ENCODE data around the gene GPR173. TPM values are rescaled to one million over a fixed set of nuclear protein-coding genes. Genes with fewer than 3 reads are reported as not detected.

Gene GPR173
- total RNA-seq, 2 donors from 2014 or later = 2.3 to 2.7 TPM

DNA sequence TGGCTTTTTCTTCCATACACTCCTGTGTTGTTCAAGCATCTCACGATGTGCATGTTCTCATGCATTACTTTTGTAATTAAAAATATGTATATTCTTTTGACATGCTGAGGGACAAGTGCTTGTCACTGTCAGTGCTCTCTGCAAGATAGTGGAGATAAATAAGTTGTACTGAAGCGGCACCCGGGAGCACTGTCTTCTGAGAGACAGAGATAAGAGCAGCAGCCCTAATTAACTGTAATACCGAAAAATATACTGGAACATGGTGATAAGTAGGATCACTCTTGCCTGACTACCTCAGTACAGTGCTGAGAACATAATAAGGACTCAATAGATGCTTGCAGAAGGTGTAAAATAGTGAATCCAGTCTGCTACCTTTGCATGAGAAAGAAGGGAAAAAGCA, 9.4 kb upstream of the GPR173 start:
- no peak overlapping the region for H3K4me3 ChIP-seq
- no peak for ATAC-seq (ENCODE audit: insufficient number of reproducible peaks, low FRiP score, low read depth)

DNA sequence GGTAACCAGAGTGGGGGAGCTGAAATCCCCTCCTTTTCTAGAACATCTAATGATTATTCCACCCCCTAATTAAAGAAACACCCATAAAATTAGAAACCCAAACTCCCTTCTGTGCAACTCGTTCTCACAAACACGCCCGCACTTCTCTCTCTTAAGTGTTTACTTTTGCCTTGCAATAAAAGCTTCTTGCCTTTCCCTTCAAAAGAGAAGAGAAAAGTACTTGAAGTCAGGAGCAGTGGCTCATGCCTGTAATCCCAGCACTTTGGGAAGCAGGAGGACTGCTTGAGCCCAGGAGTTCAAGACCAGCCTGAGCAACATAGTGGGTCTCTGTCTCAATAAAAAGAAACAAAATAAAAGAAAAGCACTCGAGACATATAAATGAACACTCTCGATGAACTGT, 3.6 kb upstream of the GPR173 start:
- ATAC-seq (ENCODE audit: insufficient number of reproducible peaks, low FRiP score, low read depth) = no peak
- TF ChIP-seq, protein P1, sequence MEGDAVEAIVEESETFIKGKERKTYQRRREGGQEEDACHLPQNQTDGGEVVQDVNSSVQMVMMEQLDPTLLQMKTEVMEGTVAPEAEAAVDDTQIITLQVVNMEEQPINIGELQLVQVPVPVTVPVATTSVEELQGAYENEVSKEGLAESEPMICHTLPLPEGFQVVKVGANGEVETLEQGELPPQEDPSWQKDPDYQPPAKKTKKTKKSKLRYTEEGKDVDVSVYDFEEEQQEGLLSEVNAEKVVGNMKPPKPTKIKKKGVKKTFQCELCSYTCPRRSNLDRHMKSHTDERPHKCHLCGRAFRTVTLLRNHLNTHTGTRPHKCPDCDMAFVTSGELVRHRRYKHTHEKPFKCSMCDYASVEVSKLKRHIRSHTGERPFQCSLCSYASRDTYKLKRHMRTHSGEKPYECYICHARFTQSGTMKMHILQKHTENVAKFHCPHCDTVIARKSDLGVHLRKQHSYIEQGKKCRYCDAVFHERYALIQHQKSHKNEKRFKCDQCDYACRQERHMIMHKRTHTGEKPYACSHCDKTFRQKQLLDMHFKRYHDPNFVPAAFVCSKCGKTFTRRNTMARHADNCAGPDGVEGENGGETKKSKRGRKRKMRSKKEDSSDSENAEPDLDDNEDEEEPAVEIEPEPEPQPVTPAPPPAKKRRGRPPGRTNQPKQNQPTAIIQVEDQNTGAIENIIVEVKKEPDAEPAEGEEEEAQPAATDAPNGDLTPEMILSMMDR (IDR thresholded peaks at IDR 0.05) = no peak

More for the DNA sequence above, 9.4 kb upstream of the GPR173 start:
- Histone ChIP-seq H3K4me1 (ENCODE audit: control insufficient read depth in 1 of 2, low read depth in 2 of 2) (no peaks in the 10 kb centered on the region), H3K9me3 (no peaks in the 10 kb centered on the region), H3K27ac (no peak overlapping the region), H3K36me3 (no peaks in the 10 kb centered on the region), H3K27me3 (replicated peaks; ENCODE audit: insufficient read depth) (no peaks in the 10 kb centered on the region)
- TF ChIP-seq, protein P1 (IDR thresholded peaks at IDR 0.05) = no peak
- no peak for DNase-seq (ENCODE audit: low spot score)

DNA sequence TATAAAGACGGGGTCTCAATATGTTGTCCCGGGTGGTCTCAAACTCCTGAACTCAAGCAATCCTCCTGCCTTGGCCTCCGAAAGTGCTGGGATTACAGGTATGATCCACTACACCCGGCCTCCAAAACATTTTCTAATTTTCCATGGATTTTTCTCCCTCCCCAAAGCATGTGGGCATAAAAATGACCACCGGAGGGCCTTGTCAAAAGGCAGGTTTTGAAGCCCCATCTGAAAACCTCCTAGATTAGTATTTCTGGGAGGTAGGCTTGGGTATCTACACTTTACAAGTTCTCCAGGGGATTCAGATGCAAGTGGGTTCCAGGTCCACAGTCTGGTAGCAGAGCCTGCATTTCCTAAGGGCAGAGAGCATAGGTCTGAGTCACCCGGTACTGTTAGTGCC, 1.4 kb upstream of the GPR173 start:
- DNase-seq (ENCODE audit: low spot score) (no peak), ATAC-seq (ENCODE audit: insufficient number of reproducible peaks, low FRiP score, low read depth) (no peak)
- Histone ChIP-seq H3K36me3 (no peaks in the 10 kb centered on the region), H3K9me3 (no peaks in the 10 kb centered on the region), H3K27ac (peak overlapping the region; percentile 58 to 72), H3K27me3 (replicated peaks; ENCODE audit: insufficient read depth) (no peaks in the 10 kb centered on the region), H3K4me1 (ENCODE audit: control insufficient read depth in 1 of 2, low read depth in 2 of 2) (peaks cover 0 to 12% of the 10 kb centered on the region in 2 donors), H3K4me3 (no peak overlapping the region)
- TF ChIP-seq, protein P1 (IDR thresholded peaks at IDR 0.05) = no peak

More for the DNA sequence above, 3.6 kb upstream of the GPR173 start:
- Histone ChIP-seq H3K4me3 (no peak overlapping the region), H3K9me3 (no peaks in the 10 kb centered on the region), H3K27ac (no peak overlapping the region), H3K36me3 (no peaks in the 10 kb centered on the region), H3K4me1 (ENCODE audit: control insufficient read depth in 1 of 2, low read depth in 2 of 2) (no peaks in the 10 kb centered on the region), H3K27me3 (replicated peaks; ENCODE audit: insufficient read depth) (no peaks in the 10 kb centered on the region)
- DNase-seq (ENCODE audit: low spot score) = no peak

DNA sequence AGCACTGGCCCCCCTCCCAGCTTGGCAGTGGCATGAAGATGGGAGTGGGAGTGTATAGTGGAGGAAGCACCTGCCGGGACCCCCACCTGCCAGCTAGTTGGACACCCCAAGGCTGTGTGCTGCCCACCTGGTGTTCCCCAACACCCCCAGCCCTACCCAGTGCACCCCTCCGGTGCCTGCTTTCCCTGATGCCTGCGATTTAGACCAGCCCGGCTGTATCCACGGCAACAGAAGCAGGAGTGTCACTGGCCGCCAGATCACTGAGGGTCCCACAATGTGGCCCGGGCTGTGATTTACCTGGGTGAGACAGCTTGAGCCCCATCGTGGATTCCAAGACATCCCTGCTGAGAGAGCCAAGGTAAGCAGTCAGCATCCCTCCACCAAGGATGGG, 533 bp downstream of the GPR173 start:
- Histone ChIP-seq H3K4me3 (peak overlapping the region; percentile 80), H3K9me3 (no peaks in the 10 kb centered on the region), H3K27me3 (replicated peaks; ENCODE audit: insufficient read depth) (no peaks in the 10 kb centered on the region), H3K4me1 (ENCODE audit: control insufficient read depth in 1 of 2, low read depth in 2 of 2) (peaks cover 0 to 12% of the 10 kb centered on the region in 2 donors), H3K27ac (no peak overlapping the region), H3K36me3 (no peaks in the 10 kb centered on the region)
- ATAC-seq (ENCODE audit: insufficient number of reproducible peaks, low FRiP score, low read depth) = no peak
- no peak for DNase-seq (ENCODE audit: low spot score)
- TF ChIP-seq, protein P1 (IDR thresholded peaks at IDR 0.05) = no peak

DNA sequence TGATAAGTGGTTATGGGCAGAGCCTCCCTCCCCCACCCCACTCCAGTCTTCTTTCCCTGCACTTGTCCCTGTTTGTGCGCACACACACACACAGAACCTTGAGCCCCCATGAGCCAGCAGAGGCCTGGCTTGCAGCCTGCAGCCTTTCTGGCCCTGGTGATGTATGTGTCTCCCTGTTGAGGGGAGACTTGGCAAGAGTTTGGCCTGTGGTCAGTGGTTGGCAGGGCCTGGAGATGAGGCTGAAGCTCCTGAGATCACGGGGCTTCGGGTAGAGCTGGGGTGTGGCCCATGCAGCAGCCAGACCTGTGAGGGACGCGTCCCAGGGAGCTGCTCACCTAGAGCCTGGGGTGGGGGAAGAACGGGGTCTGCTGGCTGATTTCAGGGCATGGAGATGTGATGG, 2.3 kb downstream of the GPR173 start:
- peaks cover 0 to 12% of the 10 kb centered on the region in 2 donors for H3K4me1 ChIP-seq (ENCODE audit: control insufficient read depth in 1 of 2, low read depth in 2 of 2)
- H3K36me3 ChIP-seq = no peaks in the 10 kb centered on the region
- ATAC-seq (ENCODE audit: insufficient number of reproducible peaks, low FRiP score, low read depth) (no peak), DNase-seq (ENCODE audit: low spot score) (no peak)
- H3K27ac ChIP-seq = no peak overlapping the region
- H3K4me3 ChIP-seq = no peak overlapping the region
- no peaks in the 10 kb centered on the region for H3K9me3 ChIP-seq
- TF ChIP-seq, protein P1 (IDR thresholded peaks at IDR 0.05) = no peak
- H3K27me3 ChIP-seq (replicated peaks; ENCODE audit: insufficient read depth) = no peaks in the 10 kb centered on the region

All from thoracic aorta (tissue), 2 donors.